ENCODE results near the gene TMEM98.

TMEM98 gene

DNA sequence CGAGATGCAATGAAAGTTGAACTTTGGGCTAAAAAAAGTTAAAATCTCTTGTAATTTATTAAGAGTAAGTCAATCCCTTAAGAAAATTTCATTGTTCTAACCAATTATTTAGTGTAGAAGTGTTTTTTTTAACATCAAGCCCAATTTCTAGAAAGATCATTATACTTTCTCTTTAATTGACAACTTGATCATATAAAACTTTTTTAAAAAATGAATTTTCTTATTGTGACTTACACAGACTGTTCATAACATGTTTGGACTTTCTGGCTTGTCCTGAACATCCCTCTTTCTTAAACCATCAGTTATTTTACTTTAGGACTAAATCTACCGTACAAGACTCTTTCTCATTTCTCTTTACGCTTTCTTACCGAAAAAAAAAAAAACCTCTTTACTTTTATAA lies 26.2 kb upstream of the TMEM98 start:
- no peaks in the 10 kb centered on the region for H3K27me3 ChIP-seq (ENCODE audit: control insufficient read depth, insufficient read depth, low read length)
- H3K4me3 ChIP-seq (ENCODE audit: low read depth, low read length): no peak overlapping the region
- no peaks in the 10 kb centered on the region for H3K36me3 ChIP-seq (ENCODE audit: control insufficient read depth, insufficient read depth, low read length)
- H3K9ac ChIP-seq (ENCODE audit: low read depth, low read length): no peak overlapping the region
- H3K9me3 ChIP-seq (ENCODE audit: control insufficient read depth, insufficient read depth, low read length): no peaks in the 10 kb centered on the region
- no peaks in the 10 kb centered on the region for H3K4me1 ChIP-seq (ENCODE audit: control insufficient read depth, insufficient read depth, low read length)

DNA sequence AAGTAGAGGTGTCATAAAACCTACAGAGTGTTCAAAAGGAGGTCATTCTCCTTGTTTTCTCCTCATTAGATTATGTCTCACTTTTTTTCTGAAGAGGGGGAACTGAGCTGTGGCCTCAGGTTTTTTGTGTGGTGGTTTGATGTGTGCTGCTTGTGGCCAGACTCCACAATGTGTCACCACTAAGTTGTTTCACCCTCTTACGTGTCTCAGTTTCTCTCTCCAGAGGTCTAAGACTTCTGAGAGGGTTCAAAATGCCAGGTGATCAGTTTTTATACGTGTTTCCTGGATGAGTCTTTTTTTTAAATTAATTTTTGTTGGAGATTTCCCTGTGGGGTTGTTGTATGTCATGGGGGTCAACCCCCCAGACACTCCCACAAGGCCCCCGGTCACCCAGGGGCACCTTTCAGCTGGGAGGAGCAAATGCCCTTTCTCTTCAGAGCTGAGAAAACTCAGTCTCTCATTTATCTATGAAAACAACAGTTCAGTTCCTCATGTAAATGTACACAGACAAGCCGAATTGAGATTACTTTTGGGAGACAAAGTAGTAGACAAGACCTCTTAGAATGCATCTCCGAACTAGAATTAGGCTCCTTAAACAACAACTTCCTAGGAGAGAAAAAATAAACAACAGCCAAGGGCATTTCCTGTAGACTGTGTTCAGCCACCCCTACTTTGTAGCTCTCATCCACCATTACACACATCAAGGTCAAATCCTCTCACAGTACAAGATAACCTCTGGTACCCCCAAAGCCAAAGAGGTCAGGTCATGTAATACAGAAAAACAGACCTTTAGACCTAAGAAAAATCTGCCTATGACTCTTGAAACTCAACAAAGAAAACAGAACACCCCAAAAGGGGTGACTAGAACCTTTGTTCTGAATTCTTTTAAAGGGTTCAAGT lies 23.9 kb upstream of the TMEM98 start:
- Histone ChIP-seq H3K4me1 (ENCODE audit: control insufficient read depth, insufficient read depth, low read length) (no peaks in the 10 kb centered on the region), H3K4me3 (ENCODE audit: low read depth, low read length) (no peak overlapping the region), H3K9me3 (ENCODE audit: control insufficient read depth, insufficient read depth, low read length) (no peaks in the 10 kb centered on the region), H3K9ac (ENCODE audit: low read depth, low read length) (no peak overlapping the region), H3K27me3 (ENCODE audit: control insufficient read depth, insufficient read depth, low read length) (no peaks in the 10 kb centered on the region), H3K36me3 (ENCODE audit: control insufficient read depth, insufficient read depth, low read length) (no peaks in the 10 kb centered on the region)

DNA sequence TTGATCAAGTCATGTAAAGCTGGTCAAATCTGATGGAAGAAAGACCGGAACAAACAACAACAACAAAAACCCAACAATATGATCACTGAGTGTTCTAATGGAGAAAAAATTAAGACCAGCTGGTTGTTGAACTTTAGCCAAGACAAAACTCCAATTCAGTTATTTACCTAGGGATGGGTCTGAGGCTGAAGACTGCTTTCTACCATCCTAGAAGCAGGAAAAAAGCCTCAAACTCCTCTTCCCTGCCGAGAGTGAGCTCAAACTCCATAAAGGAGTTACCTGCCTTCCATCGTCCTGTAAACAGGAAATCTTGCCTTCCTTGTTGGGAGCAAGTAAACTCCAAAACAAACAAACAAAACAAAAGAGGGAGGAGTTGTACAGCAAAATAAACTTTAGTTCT lies 23.1 kb upstream of the TMEM98 start:
- Histone ChIP-seq H3K4me1 (ENCODE audit: control insufficient read depth, insufficient read depth, low read length) (no peaks in the 10 kb centered on the region), H3K9me3 (ENCODE audit: control insufficient read depth, insufficient read depth, low read length) (no peaks in the 10 kb centered on the region), H3K36me3 (ENCODE audit: control insufficient read depth, insufficient read depth, low read length) (no peaks in the 10 kb centered on the region), H3K27me3 (ENCODE audit: control insufficient read depth, insufficient read depth, low read length) (no peaks in the 10 kb centered on the region), H3K9ac (ENCODE audit: low read depth, low read length) (no peak overlapping the region), H3K4me3 (ENCODE audit: low read depth, low read length) (no peak overlapping the region)

DNA sequence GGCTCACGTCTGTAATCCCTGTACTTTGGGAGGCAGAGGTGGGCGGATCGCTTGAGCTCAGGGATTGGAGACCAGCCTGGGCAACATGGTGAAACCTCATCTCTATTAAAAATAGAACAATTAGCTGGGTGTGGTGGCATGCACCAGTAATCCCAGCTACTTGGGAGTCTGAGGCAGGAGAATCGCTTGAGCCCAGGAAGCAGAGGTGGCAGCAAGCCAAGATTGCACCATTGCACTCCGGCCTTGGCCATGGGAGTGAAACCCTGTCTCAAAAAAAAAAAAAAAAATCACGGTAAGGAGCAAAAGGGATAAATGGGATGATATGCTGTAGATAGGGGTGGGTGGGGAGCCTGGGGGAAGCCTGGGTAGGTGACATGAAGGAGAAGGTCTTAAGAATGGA lies 20.4 kb upstream of the TMEM98 start:
- no peak overlapping the region for H3K9ac ChIP-seq (ENCODE audit: low read depth, low read length)
- H3K9me3 ChIP-seq (ENCODE audit: control insufficient read depth, insufficient read depth, low read length): no peaks in the 10 kb centered on the region
- no peak overlapping the region for H3K4me3 ChIP-seq (ENCODE audit: low read depth, low read length)
- no peaks in the 10 kb centered on the region for H3K36me3 ChIP-seq (ENCODE audit: control insufficient read depth, insufficient read depth, low read length)
- H3K4me1 ChIP-seq (ENCODE audit: control insufficient read depth, insufficient read depth, low read length): peaks cover 6% of the 10 kb centered on the region
- H3K27me3 ChIP-seq (ENCODE audit: control insufficient read depth, insufficient read depth, low read length): no peaks in the 10 kb centered on the region

DNA sequence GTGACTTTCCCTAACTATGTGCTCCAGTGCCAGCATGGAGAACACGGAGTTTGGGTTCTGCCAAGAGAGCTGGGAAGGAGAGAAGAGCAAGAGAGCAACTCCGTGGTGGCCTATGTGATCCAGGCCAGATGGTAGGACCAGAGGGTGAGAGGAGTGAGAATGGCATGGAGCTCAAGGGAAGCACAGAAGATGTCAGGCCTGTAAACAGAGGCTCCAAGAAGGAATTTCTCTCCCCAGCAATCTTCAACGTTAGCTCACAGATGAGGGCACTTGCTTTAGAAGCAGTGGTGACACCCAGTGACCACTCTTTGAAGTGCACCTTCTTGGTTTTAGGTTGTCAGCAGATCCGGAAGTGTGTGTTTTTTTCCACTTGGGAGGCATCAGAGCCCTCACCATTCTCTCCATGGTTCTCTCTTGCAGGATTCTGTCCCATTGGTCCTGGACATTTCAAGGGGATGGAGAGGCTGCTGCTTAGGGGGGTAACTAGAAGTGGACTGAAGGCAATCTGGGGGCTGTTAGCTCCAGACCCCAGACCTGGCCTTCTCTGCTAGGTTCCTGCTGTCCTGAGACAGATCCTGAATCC lies 18.1 kb upstream of the TMEM98 start:
- Histone ChIP-seq H3K4me1 (ENCODE audit: control insufficient read depth, insufficient read depth, low read length) (peaks cover 6% of the 10 kb centered on the region), H3K9me3 (ENCODE audit: control insufficient read depth, insufficient read depth, low read length) (no peaks in the 10 kb centered on the region), H3K4me3 (ENCODE audit: low read depth, low read length) (no peak overlapping the region), H3K27me3 (ENCODE audit: control insufficient read depth, insufficient read depth, low read length) (no peaks in the 10 kb centered on the region), H3K9ac (ENCODE audit: low read depth, low read length) (peak overlapping the region; percentile 19), H3K36me3 (ENCODE audit: control insufficient read depth, insufficient read depth, low read length) (no peaks in the 10 kb centered on the region)

DNA sequence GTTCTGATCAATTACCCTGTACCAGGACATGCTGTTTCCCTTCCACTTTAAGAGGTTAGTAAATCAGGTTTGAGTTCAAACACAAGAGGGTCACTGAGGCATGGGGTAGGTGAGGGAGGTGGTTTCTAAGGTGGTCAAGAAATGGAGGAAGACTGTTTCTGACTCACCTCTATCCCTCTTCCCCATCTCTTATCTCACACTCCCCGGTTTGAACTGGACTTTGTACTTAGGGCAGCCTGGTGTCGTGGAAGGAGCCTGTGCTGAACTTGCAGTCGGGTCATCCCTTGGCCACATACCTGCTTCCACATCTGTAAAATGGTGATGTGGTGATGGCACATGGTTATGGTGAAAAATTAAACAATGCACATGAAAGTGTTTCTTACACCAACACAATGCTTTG lies 17.2 kb upstream of the TMEM98 start:
- H3K9ac ChIP-seq (ENCODE audit: low read depth, low read length): no peak overlapping the region

DNA sequence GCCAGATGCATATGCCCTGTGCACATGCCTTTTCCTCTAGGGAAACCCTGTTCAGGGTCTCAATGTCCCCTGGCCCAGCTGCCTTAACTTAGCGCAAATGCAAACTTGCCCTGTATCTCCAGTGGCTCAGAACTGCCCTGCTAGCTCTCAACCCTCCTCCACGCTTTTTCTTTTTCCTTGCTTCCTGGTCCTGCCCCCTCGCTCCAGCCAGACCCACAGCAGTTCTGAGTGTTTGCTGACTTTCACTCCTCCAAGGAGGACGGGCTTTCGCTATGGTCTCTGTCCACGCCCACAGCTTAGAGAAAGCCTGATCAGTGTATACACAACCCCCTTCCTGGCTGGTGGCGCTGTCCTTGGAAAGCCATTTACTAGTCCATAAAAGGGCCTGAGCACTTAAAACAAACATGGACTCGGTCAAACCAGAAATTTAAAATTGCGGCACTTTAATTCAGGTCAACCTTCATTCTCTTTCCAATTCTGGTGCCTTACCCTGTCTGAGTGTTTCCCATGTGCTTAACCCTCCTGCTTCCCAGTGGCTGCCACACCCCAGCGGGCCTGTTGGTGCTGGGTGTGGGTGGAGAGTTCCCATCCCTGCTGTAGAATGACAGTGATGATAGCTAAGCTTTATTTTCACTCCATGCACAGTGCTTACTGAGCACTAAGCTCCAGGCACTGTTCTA lies 15.6 kb upstream of the TMEM98 start:
- Histone ChIP-seq H3K4me1 (ENCODE audit: control insufficient read depth, insufficient read depth, low read length) (peaks cover 6% of the 10 kb centered on the region), H3K9me3 (ENCODE audit: control insufficient read depth, insufficient read depth, low read length) (no peaks in the 10 kb centered on the region), H3K27me3 (ENCODE audit: control insufficient read depth, insufficient read depth, low read length) (no peaks in the 10 kb centered on the region), H3K4me3 (ENCODE audit: low read depth, low read length) (no peak overlapping the region), H3K36me3 (ENCODE audit: control insufficient read depth, insufficient read depth, low read length) (no peaks in the 10 kb centered on the region), H3K9ac (ENCODE audit: low read depth, low read length) (peak overlapping the region; percentile 20)

More for the DNA sequence above, 17.2 kb upstream of the TMEM98 start:
- H3K27me3 ChIP-seq (ENCODE audit: control insufficient read depth, insufficient read depth, low read length): no peaks in the 10 kb centered on the region
- peaks cover 6% of the 10 kb centered on the region for H3K4me1 ChIP-seq (ENCODE audit: control insufficient read depth, insufficient read depth, low read length)
- H3K4me3 ChIP-seq (ENCODE audit: low read depth, low read length): no peak overlapping the region
- no peaks in the 10 kb centered on the region for H3K9me3 ChIP-seq (ENCODE audit: control insufficient read depth, insufficient read depth, low read length)
- no peaks in the 10 kb centered on the region for H3K36me3 ChIP-seq (ENCODE audit: control insufficient read depth, insufficient read depth, low read length)

DNA sequence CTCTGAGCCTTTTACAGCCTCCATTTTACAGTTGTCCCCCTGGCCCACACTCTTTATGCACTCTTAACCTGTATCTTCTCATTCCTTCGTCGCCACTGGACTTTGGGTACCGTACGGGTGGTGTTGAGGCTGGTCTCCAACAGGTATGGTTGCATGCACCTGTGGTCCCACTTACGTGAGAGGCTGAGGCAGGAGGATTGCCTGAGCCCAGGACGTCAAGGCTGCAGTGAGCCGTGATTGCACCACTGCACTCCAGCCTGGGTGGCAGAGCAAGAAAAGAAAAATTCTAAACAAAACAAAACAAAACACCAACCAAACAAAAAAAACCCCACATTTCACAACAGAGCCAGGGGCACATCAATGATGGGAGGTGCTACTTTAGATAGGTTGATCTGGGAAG lies 14.4 kb upstream of the TMEM98 start:
- no peak overlapping the region for H3K9ac ChIP-seq (ENCODE audit: low read depth, low read length)
- H3K9me3 ChIP-seq (ENCODE audit: control insufficient read depth, insufficient read depth, low read length): no peaks in the 10 kb centered on the region
- no peaks in the 10 kb centered on the region for H3K36me3 ChIP-seq (ENCODE audit: control insufficient read depth, insufficient read depth, low read length)

DNA sequence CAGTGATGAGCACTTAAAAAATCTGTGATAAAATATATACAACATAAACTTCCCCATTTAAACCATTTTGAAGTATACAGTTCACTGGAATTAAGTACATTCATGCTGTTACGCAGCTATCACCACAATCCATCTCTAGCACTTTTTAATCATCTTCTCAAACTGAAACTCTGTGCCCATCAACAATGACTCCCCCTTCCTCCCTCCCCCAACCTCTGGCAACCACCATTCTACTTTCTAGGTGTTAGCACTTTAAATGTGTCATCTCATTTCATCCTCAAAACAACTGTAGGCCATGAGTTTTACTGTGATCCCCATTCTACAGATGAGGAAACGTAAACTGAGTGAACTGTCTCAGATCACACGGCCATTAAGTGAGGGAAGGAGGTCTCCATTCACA lies 13.8 kb upstream of the TMEM98 start:
- no peaks in the 10 kb centered on the region for H3K36me3 ChIP-seq (ENCODE audit: control insufficient read depth, insufficient read depth, low read length)
- no peaks in the 10 kb centered on the region for H3K27me3 ChIP-seq (ENCODE audit: control insufficient read depth, insufficient read depth, low read length)
- peaks cover 6% of the 10 kb centered on the region for H3K4me1 ChIP-seq (ENCODE audit: control insufficient read depth, insufficient read depth, low read length)
- H3K9ac ChIP-seq (ENCODE audit: low read depth, low read length): no peak overlapping the region
- no peak overlapping the region for H3K4me3 ChIP-seq (ENCODE audit: low read depth, low read length)
- H3K9me3 ChIP-seq (ENCODE audit: control insufficient read depth, insufficient read depth, low read length): no peaks in the 10 kb centered on the region

More for the DNA sequence above, 14.4 kb upstream of the TMEM98 start:
- H3K4me1 ChIP-seq (ENCODE audit: control insufficient read depth, insufficient read depth, low read length): peaks cover 6% of the 10 kb centered on the region
- H3K27me3 ChIP-seq (ENCODE audit: control insufficient read depth, insufficient read depth, low read length): no peaks in the 10 kb centered on the region
- H3K4me3 ChIP-seq (ENCODE audit: low read depth, low read length): no peak overlapping the region

DNA sequence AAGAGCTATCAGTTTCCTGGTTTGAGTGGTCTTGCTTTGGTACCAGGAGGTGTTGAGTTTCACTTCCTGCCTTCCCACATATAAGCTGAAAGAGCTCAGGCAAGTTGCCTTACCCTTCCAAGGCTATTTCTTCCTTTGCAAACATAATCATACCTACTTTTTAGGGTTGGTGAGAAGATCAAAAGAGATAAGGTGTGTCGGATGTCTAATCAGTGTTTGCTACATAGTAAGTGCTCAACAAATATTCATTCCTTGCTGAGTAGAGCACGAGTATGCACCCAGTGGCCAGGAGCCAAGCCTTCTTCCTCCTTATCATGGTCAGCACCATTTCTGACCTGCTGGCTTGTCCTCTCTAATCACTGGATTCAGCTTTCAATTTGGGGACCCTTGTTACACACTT lies 12.7 kb upstream of the TMEM98 start:
- Histone ChIP-seq H3K36me3 (ENCODE audit: control insufficient read depth, insufficient read depth, low read length) (no peaks in the 10 kb centered on the region), H3K9ac (ENCODE audit: low read depth, low read length) (no peak overlapping the region), H3K27me3 (ENCODE audit: control insufficient read depth, insufficient read depth, low read length) (no peaks in the 10 kb centered on the region), H3K4me3 (ENCODE audit: low read depth, low read length) (no peak overlapping the region), H3K4me1 (ENCODE audit: control insufficient read depth, insufficient read depth, low read length) (peaks cover 6% of the 10 kb centered on the region), H3K9me3 (ENCODE audit: control insufficient read depth, insufficient read depth, low read length) (no peaks in the 10 kb centered on the region)

DNA sequence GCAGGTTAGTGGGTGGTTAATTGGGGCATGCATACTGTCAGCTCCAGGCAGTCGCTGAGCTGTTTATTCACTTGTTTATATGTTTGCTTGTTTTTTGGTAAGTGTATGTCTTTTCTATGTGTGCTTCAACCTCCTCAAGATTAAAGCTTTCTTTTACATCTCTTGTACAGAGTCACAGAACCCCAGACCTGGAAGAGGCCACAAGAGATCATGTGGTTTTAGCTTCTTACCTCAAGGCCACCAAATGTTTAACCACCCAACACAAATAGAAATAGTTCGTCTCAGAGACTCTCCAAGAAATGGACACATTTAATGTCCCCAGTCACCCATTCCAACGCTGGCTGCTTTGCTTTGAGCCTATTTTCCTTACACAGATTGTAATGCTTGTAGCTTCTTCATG lies 11.8 kb upstream of the TMEM98 start:
- Histone ChIP-seq H3K4me3 (ENCODE audit: low read depth, low read length) (no peak overlapping the region), H3K36me3 (ENCODE audit: control insufficient read depth, insufficient read depth, low read length) (no peaks in the 10 kb centered on the region), H3K27me3 (ENCODE audit: control insufficient read depth, insufficient read depth, low read length) (no peaks in the 10 kb centered on the region), H3K4me1 (ENCODE audit: control insufficient read depth, insufficient read depth, low read length) (peaks cover 6% of the 10 kb centered on the region), H3K9me3 (ENCODE audit: control insufficient read depth, insufficient read depth, low read length) (no peaks in the 10 kb centered on the region), H3K9ac (ENCODE audit: low read depth, low read length) (no peak overlapping the region)

DNA sequence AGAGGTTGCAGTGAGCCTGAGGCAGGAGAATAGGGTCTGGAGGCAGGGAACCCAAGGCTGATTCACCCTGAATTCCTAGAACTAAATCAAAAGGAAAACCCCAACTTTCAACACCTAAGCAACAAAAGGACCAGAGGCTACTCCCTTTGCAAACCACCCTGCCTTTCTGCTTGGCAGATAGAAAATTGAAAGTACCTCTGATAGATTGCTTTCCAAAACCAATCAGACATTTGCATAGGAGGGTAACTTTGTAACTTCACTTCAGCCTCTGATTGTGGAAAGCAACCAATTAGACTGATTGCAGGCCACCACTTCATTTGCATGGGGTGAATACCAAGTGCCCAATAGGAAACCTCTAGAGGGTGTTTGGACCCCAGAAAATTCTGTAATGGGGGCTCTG lies 10.9 kb upstream of the TMEM98 start:
- no peaks in the 10 kb centered on the region for H3K36me3 ChIP-seq (ENCODE audit: control insufficient read depth, insufficient read depth, low read length)
- H3K9me3 ChIP-seq (ENCODE audit: control insufficient read depth, insufficient read depth, low read length): no peaks in the 10 kb centered on the region
- no peaks in the 10 kb centered on the region for H3K27me3 ChIP-seq (ENCODE audit: control insufficient read depth, insufficient read depth, low read length)
- no peak overlapping the region for H3K9ac ChIP-seq (ENCODE audit: low read depth, low read length)
- no peak overlapping the region for H3K4me3 ChIP-seq (ENCODE audit: low read depth, low read length)
- peaks cover 3% of the 10 kb centered on the region for H3K4me1 ChIP-seq (ENCODE audit: control insufficient read depth, insufficient read depth, low read length)
